HG03439 (cell line): ENCODE data around the gene TBC1D3B.
"Not testable (repeated sequence)": the region's sequence is repeated elsewhere in the genome, so short reads cannot be mapped to it uniquely, and the experiment has no call there.

Experiments used
- ATAC-seq: cut with Tn5 transposase; IDR thresholded peaks from one replicate; pipeline ENCODE4 v1.9.1; 2021; ENCODE audit warnings: mild to moderate bottlenecking, moderate library complexity; ENCODE audit not compliant: unreplicated experiment

The TBC1D3B gene

GRCh38 chr17:36131421-36131820, 45.0 kb downstream of the TBC1D3B start:
- ATAC-seq, result no peak

- no peak for ATAC-seq
Observed at GRCh38 chr17:36130346-36130745, 46.1 kb downstream of the TBC1D3B start.

- no peak for ATAC-seq
Observed at GRCh38 chr17:36129616-36130015, 46.8 kb downstream of the TBC1D3B start.

GRCh38 chr17:36128411-36128978, 47.9 kb downstream of the TBC1D3B start:
- no peak for ATAC-seq

GRCh38 chr17:36127911-36128310, 48.5 kb downstream of the TBC1D3B start:
- ATAC-seq, result no peak

GRCh38 chr17:36127199-36127893, 49.1 kb downstream of the TBC1D3B start:
- ATAC-seq, result no peak

GRCh38 chr17:36124879-36125824, 51.3 kb downstream of the TBC1D3B start:
- no peak for ATAC-seq

- ATAC-seq, result no peak
Observed at GRCh38 chr17:36123431-36123830, 53.0 kb downstream of the TBC1D3B start.

GRCh38 chr17:36121099-36121498, 55.3 kb downstream of the TBC1D3B start:
- ATAC-seq, result not testable (repeated sequence)

GRCh38 chr17:36120221-36120620, 56.2 kb downstream of the TBC1D3B start:
- no peak for ATAC-seq

- ATAC-seq, result no peak
Observed at GRCh38 chr17:36118477-36119353, 57.7 kb downstream of the TBC1D3B start.

GRCh38 chr17:36117505-36118382, 58.7 kb downstream of the TBC1D3B start:
- ATAC-seq, result no peak
